Epidermal melanocyte (primary cell): ENCODE data around the gene LIN28B.
"Not testable (repeated sequence)": the region's sequence is repeated elsewhere in the genome, so short reads cannot be mapped to it uniquely, and the experiment has no call there.

Experiments
- DNase-seq: peaks from one replicate; pipeline ENCODE4 v3.0.0; 2011; ENCODE audit warnings: low spot score; ENCODE audit not compliant: insufficient read length

The LIN28B gene

DNA sequence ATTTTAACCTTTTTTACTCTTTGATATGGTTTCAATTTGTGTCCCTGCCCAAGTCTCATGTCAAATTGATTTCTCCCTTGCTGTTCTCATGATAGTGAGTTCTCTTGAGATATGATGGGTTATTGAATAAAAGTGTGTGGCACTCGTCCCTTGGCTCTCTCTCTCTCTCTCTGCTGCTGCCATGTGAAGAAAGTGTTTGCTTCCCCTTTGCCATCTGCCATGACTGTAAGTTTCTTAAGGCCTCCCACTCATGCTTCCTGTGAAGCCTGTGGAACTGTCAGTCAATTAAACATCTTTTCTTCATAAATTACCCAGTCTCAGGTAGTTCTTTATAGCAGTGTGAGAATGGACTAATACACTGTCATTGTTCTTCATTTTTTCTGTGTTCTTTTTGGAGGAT is 48.5 kb downstream of the LIN28B start:
- no peak for DNase-seq

GRCh38 chr6:105013459-105013858 is 56.6 kb downstream of the LIN28B start:
- not testable (repeated sequence) for DNase-seq

GRCh38 chr6:105014448-105014847 is 57.5 kb downstream of the LIN28B start:
- no peak for DNase-seq

- no peak for DNase-seq
Measured at GRCh38 chr6:105014954-105015353, 58.0 kb downstream of the LIN28B start.

GRCh38 chr6:105015482-105015881 is 58.6 kb downstream of the LIN28B start:
- DNase-seq = no peak

DNA sequence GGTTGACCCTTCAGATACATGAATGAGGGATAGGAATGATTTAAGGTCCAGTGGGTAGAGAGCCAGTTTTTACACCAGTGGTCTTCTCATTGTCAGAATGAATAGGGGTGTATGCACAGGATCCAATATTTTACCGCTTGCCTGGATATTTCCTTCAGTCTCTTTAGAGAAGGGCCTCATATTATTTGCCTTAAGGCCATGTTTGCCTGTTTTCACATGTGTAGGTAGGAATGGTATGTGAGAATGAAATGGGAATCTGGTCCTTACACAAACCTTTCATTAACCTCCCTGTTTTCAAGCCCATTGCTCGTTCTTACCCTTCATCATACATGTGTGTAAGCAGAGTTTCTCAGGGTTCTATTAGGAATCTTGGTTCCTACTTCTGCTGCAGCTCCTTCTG is 62.4 kb downstream of the LIN28B start:
- no peak for DNase-seq

DNA sequence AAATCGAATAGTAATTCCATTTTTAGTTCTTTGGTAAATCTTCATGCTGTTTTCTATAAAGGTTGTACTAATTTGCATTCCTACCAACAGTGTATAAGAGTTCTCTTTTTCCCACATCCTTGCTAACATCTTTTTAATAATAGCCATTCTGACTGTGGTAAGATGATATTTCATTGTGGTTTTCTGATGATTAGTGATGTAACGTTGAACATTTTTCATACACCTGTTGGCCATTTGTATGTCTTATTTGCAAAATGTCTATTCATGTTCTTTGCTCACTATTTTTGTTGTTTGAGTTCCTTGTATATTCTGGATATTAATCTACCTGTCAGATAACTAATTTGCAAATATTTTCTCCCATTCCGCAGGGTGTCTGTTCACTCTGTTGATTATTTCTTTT is 64.5 kb downstream of the LIN28B start:
- no peak for DNase-seq

- no peak for DNase-seq
Measured at GRCh38 chr6:105022416-105022815, 65.5 kb downstream of the LIN28B start.

- DNase-seq = no peak
Measured at GRCh38 chr6:105024803-105025202, 67.9 kb downstream of the LIN28B start.

GRCh38 chr6:105028898-105029297 is 72.0 kb downstream of the LIN28B start:
- DNase-seq = no peak

- no peak for DNase-seq
Measured at GRCh38 chr6:105029581-105029980, 72.7 kb downstream of the LIN28B start.

- no peak for DNase-seq
Measured at GRCh38 chr6:105034470-105034869, 77.6 kb downstream of the LIN28B start.

GRCh38 chr6:105035299-105035698 is 78.4 kb downstream of the LIN28B start:
- DNase-seq = no peak

- DNase-seq = no peak
Measured at GRCh38 chr6:105036351-105036750, 79.4 kb downstream of the LIN28B start.

GRCh38 chr6:105038259-105038658 is 81.4 kb downstream of the LIN28B start:
- no peak for DNase-seq

DNA sequence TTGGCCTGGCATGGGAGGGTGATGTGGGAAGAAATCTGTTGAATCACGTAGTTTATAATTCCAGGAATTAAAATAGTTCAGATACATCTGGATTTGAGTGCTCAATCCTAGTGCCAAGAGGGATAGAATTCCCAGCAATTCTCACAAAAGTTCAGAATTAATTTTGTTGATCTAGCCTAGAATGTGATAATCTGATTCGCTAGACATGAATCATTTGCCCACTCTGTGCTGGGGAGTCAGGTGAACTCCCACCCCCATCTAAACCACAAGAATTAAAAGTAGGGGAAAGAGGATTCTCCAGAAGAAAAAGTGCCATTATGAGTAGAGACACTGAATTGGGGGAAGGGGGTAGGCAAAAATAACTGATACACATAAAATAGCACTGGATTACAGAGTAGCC is 85.0 kb downstream of the LIN28B start:
- no peak for DNase-seq

DNA sequence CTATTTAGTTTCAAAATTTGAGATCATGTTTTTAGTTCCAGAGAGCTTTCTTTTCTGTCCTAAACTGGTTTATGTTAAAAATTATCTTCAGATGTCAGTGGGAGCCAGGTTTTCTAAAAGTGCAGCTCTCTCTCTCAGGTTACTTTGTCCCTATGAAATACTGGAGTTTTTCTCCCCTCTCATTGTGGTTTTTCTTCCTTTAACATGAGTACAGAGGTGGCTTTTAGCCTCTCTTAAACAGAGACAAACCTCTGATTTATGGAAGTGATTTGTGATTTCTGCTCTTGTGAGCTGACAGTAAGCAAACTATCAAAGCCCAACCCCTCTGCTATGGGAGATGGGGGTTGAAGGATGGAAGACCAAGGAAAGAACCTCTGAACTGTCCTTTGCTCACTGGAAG is 85.7 kb downstream of the LIN28B start:
- DNase-seq = no peak

DNA sequence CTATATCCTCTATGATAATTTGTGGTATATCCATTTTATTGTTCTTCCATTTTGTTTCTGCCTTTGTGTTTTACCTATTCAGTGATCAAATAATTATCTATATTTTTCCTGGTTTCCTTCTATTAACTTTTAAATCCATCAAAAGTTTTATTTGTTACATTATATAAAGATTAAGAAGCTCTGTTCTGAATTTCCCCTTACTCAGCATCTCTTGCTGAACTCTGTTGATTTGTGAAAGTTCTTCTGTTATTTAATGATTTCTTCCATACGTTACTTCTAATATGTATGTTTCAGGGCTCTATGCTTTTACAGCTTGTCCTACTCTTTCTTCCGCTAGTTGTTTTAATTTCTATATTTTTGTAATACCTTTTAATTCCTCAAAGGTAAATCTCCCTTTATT is 87.1 kb downstream of the LIN28B start:
- no peak for DNase-seq

DNA sequence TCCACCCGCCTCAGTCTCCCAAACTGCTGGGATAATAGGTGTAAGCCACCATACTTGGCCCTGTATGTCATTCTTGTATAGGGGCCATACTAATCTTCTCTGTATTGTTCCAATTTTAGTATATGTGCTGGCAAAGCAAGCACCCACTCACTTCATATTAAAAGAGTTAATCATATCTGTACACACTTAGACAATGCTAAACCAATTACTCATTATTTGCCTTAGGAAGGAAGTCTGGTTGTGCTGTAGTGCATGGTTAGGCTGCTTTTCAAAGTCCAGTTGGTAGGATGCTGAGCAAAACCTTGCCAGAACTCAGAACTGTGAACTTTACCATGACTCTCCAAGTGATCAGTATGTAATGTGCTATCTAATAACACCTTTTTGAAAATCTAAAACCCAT is 88.6 kb downstream of the LIN28B start:
- DNase-seq = no peak

DNA sequence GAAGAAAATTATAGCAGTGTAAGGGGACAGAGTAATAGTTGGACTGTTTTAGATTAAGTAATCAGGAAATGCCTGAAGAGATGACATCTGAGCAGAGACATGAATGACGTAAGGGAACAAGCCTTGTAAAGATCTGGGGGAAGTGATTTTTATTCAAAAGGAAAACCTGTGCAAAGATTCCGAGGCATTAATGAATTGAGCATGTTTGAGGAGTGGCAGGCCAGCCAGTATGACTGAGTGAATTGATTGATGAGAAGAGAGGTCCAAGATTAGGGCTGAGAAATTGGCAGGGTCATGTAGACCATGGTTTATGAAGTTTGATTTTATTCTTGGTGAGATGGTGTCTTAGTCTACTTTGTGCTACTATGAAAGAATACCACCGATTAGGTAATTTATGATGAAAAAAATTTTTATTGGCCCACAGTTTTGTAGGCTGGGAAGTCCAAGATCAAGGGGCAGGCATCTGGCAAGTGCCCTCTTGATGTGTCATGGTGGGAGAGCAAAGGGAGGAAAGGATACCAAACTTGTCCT is 95.1 kb downstream of the LIN28B start:
- DNase-seq = no peak

GRCh38 chr6:105056646-105057045 is 99.7 kb downstream of the LIN28B start:
- DNase-seq = no peak

DNA sequence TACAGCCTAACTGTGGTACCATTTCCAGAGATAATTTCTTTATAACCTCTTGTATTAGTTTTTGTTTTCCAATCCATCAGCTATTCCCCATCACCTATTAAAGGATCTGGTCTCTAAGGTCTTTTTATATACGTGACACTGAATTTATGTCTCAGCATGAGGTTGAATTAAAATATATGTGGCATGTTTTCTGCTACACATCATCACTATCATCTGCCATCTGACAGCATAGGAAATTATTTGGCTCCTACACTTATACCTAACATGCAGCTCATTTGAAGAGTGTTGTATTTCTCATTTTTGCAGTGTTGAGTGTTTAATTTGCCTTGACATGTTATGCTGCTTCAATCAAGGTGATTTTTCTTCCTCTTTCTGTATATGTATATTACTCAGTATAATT is 100.3 kb downstream of the LIN28B start:
- DNase-seq = no peak

DNA sequence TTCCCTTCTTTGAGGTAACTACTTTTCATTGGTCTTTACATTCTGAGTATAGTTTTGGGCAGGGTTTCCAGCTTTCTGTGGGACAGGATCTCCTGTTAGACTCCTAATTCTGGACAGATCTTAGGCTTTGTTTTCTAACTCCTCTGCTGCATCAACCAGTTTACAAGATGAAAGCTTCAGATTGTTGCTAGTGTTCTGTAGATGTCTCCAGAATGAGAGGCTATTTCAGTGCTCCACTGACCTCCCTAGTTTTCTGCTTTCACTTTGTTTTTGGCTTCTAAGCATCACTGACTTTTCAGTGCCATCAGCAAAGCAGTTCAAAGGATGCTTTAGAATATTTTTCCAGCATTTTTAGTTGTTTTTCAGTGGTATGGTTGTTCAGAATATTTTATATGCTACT is 101.4 kb downstream of the LIN28B start:
- no peak for DNase-seq

DNA sequence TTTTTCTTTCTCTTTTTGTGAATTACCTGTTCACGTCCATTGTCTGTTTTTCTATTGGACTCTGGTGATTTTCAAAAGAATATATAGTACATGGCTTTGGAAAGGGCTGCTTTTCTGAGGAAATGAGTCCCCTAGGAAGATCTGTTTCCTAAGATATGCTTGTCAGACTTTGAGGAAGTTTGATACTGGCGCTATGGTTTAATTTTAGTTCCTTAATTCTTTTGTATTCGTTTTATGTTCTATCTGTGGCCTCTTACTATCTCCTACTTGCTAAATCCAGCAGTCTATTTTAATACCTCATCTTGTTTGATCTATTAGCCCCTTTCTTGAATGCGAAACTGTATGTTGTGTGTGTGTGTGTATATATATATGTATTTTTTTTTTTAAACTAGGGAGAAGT is 101.9 kb downstream of the LIN28B start:
- DNase-seq = no peak
